HG03460 (cell line): ENCODE measurements around the gene LDHAL6A.

Source experiments
- ATAC-seq: cut with Tn5 transposase; IDR thresholded peaks from one replicate; pipeline ENCODE4 v1.9.1; 2021; ENCODE audit not compliant: unreplicated experiment

Gene LDHAL6A

DNA sequence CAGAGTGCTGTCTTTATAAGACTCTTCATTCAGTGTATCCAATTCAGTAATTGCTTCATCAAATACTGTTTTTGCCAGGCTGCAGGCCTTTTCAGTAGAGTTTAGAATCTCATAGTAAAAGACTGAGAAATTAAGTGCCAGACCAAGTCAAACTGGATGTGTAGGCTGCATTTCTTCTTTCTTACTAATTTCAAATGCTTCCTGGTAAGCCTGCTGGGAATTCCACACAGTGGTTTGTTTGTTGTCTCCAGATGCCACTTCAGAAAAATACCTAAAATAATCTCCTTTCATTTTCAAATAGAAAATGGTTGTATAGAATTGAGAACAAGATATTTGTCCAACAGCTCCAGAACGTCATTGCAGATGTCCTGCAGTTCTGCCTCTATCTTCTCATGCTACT lies 34.7 kb downstream of the LDHAL6A start:
- no peak for ATAC-seq

DNA sequence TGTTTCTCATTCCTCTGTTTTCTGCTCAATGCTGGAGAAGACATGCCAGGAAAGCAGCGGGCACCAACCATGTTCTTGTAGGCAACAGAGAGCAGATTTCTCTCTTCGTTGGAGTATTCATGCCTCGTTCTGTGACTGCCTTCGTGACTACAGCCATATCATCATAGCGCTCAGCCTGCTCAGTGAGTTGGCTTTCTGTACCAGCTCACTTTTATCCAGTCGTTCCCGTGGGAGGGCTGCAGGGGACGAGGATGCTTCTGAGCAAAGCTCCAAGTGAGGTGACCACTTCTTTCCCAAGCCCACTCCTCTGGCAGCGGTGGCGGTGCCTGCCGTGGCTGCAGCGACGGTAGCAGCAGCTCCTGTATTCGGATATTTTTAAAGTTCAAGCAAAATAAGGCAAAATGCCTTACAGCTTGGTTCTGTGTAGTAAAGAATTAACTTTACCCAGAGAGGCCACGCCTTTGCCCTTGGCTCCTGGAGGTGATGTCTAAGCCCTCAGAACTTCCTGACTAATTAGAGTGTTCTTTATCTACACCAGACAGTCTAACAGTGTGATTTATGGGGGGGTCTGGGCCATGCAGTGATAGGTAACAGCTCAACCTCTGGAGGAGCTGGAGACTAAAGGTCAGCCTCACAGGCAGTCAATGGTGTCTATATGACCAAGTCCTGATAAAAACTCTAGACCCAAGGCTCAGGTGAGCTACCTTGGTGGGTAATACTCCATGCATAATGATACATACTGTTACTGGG lies 35.3 kb downstream of the LDHAL6A start:
- ATAC-seq = no peak

DNA sequence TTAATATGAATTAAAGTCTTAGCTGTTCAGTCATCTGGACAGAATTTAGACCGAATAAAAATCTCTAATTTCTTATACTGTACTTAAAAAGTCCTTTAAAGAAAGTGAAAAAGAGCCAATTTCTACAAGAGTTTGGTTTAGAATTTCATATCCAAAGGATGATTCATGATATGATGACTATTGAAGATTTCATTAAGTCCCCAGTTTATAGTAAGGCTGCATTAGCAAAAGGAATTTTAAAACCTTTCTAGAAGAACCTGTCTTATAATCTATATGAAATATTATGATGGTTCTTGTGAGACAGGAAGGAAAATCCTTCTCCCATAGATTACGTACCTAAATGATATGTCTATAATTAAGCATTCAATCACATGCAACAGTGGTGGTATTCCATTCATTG lies 36.3 kb downstream of the LDHAL6A start:
- no peak for ATAC-seq

DNA sequence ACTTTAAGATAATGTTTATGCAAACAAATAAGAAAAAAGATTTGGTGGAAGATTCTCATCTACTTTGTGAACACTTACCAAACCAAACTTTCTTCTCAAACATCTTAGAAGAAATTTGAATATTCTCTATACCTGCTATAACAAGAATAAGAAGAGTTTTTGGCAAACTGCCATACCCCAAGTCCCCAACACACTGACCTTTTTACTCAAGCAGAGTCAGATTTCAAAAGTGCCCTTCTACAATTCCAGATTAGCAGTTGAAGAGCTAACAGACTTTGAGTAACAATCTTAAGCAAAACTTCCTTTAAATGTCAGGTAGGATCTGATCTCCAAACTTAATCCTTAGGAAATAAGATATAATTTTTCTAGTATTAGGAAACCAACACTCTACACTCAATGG lies 37.2 kb downstream of the LDHAL6A start:
- no peak for ATAC-seq

DNA sequence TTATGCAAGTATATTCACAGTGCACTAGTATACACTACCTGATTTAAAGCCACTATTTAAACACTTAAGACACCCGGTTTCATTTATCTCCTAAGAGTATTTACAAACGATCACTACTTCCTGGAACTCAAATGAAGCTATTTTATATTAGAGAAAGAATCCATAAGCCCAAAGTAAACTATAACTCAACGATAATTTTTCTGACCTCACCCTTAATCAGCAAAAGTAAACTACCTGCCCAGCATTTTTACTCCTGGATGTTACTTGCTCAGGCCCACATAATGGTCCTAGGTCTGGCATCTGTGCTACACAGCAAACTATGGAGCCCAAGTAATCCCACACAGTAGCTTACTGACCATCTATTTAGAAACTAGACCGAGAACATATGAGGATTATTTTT lies 37.7 kb downstream of the LDHAL6A start:
- ATAC-seq = no peak

DNA sequence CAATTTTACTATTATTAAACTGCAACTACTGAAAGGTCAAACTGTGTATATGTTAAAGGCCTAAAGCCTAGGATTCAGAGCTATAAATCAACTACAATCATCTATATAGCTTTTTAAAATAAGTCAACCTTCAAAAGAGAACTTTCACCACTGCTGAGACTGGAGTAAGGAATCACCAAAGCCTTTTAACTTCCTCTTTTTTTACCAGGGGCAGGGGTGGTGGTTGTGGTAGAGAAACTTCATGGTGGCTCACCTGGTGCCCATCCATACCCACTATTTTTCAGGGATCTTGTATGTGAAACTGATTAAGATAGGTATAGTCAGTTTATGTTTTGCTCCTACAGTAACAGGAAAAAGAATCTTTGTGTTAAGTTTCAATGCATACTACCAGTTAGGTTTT lies 39.6 kb downstream of the LDHAL6A start:
- no peak for ATAC-seq

DNA sequence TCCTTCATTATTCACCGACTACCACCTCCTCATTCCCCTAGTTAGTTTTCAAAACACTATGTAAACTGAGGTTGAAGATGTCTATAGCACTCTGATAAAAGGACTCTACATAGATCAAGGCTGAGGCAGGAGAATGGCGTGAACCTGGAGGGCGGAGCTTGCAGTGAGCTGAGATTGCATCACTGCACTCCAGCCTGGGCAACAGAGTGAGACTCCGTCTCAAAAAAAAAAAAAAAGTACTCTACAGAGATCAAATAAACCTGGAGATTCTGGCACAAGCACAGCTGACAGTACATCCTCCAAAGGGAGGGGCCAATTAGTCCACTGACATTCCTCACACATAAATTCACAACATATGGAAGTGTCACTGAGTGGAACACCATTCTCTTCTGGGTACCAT lies 40.0 kb downstream of the LDHAL6A start:
- ATAC-seq = no peak

DNA sequence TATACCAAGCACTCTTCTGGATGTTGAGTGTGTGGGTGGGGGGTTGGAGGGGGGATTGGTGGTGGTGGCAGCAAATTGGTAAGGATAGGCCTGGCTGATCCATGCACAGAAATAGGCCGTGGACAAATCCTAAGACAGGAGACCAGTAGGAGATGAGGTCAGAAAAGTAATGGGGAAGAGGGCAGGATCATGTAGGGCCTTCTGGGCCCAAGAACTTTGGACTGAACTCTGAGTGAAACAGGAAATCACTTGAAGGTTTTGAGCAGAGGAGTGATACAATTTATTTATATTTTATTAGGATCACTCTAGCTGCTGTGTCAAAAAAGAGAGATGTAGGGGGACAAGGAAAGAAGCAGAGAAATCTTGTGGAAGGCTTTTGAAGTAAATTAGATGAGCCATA lies 42.4 kb downstream of the LDHAL6A start:
- ATAC-seq = no peak

DNA sequence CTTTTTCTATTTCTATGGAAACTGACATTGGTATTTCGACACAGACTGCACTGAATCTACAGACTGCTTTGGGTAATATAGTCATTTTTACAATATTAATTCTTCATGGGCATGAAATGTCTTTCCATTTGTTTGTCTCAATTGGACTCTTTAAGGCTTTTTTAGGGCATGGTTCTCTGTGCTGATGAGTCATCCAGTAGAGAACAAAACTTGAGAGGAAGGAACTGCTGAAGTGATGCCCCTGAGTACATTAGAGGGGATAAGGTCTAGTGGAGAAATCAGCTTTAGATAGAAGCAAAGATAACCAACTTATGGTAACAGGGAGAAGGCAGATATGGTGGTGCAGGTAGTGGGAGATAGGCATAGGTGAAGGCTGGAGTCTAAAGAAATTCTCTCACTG lies 46.0 kb downstream of the LDHAL6A start:
- no peak for ATAC-seq

DNA sequence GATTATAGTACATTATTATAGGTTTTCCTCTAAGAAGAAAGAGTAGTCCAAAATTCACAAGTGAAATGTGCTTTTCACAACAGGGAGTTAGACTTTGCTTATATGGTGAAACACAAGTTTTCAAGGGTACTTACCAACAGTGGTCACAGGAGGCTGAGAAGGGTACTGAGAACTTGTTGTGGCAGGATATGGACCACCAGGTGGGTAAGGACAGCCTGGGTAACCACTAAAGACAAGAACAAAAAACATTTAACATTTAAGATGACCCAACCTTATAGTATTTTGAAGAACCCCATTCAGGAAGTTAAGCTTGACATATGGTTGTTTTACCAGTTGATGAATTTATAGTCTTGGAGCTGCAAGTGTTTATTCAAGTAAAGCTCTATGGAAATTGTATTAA lies 46.7 kb downstream of the LDHAL6A start:
- no peak for ATAC-seq

DNA sequence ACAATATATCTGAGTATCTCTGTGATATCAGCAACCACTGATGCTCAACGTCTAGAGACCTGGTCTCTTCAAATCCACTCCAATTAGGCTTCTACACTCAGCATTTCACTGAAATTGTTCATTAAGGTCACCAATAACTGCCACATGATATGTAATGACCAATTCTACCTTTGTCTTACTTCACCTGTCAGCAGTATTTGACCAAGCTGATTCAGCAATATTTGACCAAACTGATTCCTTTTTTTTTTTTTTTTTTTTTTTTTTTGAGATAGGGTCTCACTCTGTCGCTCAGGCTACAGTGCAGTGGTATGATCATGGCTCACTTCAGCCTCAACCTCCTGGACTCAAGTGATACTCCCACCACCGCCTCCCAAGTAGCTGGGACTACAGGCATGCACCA lies 65.5 kb downstream of the LDHAL6A start:
- no peak for ATAC-seq

DNA sequence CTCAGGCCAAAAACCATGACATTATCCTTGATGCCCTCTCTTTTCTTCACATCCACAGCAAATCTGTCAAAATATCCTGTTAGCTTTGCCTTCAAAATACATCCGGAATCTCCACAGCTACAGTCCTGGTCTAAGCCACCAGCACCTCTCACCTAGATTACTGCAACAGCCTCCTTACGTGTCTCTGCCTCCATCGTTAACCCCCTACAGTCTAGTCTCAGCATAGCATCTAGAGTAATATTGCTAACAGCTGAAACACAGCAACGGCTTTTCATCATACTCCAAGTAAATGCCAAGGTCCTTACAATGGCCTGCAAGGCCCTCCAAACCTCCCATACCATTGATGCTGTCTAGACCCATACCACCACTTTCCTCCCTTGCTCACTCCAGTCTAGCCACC lies 66.7 kb downstream of the LDHAL6A start:
- no peak for ATAC-seq

DNA sequence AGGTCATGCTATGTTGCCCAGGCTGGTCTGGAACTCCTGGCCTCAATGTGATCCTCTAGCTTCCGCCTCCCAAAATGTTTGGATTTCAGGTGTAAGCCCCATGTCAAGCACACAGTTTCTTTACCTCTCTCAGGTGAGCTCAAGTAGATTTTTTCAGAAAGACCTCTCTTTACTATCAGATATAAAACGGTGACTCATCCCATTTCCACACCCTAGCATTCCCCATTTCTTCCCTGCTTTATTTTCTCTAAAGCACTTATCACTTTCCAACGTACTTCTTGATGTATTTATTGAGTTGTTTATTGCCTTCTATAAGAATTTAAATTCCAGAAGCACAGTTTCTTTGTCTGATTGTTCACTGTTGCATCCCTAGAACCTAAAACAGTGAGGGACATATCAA lies 67.4 kb downstream of the LDHAL6A start:
- ATAC-seq = no peak

DNA sequence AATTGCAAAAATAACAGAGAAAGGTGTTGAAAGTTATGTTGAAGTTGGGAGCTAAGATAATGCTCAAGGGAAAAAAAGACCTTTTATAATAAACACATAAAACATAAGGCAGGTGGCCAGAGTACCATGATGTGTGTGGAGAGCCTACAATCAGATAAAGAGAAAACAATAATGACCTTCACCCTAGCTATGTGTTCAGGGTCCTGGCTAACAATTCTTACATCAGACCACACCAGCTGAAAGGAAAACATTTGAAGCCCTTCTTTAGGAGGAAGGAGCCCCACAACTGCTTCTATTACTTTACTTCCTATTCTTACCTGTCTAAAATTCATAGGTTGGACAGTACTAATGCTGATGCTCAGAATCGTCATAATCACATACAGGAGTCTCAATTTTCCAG lies 68.6 kb downstream of the LDHAL6A start:
- ATAC-seq = no peak

DNA sequence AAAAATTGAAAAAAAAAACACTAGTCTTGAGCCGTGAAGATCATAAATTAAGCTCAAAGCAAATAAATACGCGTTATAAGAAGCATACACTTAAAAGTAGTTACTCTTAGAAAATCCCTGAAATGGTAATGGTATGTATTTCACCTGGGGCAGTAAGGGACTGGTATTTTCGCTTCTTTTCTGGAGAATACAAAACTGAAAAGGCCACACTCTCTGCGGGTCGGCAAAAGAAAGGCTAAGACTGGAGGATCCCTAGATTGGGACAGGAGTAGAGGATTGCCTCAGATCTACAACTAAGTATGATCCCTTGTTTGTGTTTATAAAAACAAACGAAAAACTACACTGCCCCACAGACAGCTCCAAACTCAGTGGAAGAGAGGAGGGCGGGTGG lies 70.5 kb downstream of the LDHAL6A start:
- no peak for ATAC-seq

DNA sequence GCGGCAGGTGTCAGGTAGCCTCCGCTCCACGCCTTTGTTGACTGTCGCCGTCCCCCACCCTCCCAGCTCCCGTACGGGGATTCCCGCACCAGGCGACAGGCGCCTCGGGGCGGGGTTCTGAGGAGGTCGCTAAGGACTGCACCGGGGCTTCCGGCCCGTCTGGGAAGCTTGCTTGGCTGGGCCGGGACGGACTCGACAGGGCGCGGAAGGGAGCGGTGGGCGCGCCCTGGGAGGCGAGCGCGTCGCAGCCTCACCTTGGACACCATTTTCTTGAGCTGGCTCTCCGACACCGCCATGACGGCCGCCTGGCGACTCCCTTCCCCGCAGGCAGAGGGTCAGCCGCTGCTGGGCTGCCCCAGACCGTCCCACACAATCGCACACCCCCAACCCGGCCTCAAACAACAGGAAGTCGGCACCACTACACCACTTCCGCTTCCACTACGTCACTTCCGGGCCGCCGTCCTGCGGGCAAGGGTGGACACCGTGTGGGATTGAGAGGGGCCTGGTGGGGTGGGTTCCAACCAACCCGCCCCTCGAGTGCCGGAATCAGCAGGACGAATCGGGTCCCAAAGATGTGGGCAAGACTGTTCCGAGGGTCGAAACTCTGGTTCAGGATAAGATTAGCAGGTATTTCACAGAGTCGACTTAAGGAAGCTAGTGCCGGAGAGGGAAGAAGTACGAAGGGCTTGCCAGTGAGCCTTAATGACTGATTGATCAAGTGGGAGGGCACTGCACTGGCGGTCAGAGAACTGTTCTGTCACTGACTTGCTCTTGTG lies 71.1 kb downstream of the LDHAL6A start, which contains the start of gene TSG101:
TSG101 (minus strand) TSS at position 422 of the 776 bp plus-strand sequence; CDS start at position 296, 126 bp downstream.
- peak; percentile 98 for ATAC-seq

DNA sequence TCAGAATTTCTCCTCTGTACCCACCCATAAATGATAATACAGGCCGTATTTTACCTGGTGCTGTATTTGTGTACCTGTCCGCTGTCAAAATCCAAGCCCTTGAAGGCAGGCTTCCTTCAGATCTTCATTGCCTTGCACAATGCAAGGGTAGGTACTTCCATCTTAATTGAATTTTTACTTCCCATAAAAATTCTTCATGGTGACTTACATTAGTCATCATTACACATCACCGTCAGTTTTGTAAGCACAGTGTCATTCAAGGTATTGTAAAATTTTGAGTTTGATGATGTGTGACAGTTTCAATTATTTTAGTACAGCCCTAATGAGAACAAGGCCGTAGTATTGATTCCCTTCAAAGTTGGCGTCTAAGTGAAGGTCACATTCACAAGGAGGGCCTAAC lies 71.9 kb downstream of the LDHAL6A start:
- ATAC-seq = no peak
